ENCODE measurements around the gene ERC1.

GRCh38 chr12:1287446-1287975 is 296.5 kb downstream of the ERC1 start:
- no peak for TF ChIP-seq CTCF (IDR thresholded peaks at IDR 0.05 in 2 of 3, conservative IDR thresholded peaks at IDR 0.05 in 1 of 3; ENCODE audit: insufficient read depth in 2 of 3, low read depth in 1 of 3, low read length in 3 of 3)
- no peak for TF ChIP-seq HNRNPH1 (optimal IDR thresholded peaks at IDR 0.05; ENCODE audit: low read depth, low read length)
- TF ChIP-seq POLR2AphosphoS5 (IDR thresholded peaks at IDR 0.05; ENCODE audit: control insufficient read depth, insufficient read depth, low read depth, low read length) = no peak
- no peak for TF ChIP-seq MCM3 (IDR thresholded peaks at IDR 0.05)
- no peak for TF ChIP-seq WHSC1 (IDR thresholded peaks at IDR 0.05; ENCODE audit: low read length)
- no peak for TF ChIP-seq SRSF1 (IDR thresholded peaks at IDR 0.05; ENCODE audit: low read depth, low read length)
- no peak for TF ChIP-seq ZNF174 (CRISPR knock-in tag; IDR thresholded peaks at IDR 0.05)
- TF ChIP-seq RAD21 (CRISPR knock-in tag; conservative IDR thresholded peaks at IDR 0.05 in 1 of 2, IDR thresholded peaks at IDR 0.05 in 1 of 2) = no peak
- no peak for TF ChIP-seq EZH2 (IDR thresholded peaks at IDR 0.05; ENCODE audit: borderline replicate concordance, low read depth, low read length)
- TF ChIP-seq CHD1 (IDR thresholded peaks at IDR 0.05; ENCODE audit: low read length) = no peak

All from K562 (cell line).